Erythroblast (primary cell): ENCODE measurements around the gene TCERG1L.

ENCODE experiments used
- GATA1 ChIP-seq: IDR thresholded peaks from 2 replicates; pipeline ENCODE4 v1.6.1; 2011; ENCODE audit warnings: low read depth, mild to moderate bottlenecking, control low read depth, low read length, moderate library complexity
- POLR2A ChIP-seq: IDR thresholded peaks from 2 replicates; pipeline ENCODE4 v1.6.1; 2011; ENCODE audit warnings: mild to moderate bottlenecking, low read length

GRCh38 chr10:131183546-131184045 lies 127.9 kb downstream of the TCERG1L start:
- TF ChIP-seq POLR2A (no peak), GATA1 (no peak)
